SKM-1 (cell line): Measurements from ENCODE around the gene RAB7A.
A peak's percentile ranks its signal among the peaks of the same experiment; 100 is the strongest.

Source experiments
- DNase-seq: peaks from one replicate; lab custom pipeline; 2025; ENCODE audit not compliant: unreplicated experiment; lab: John Stamatoyannopoulos, UW

RAB7A gene

DNA sequence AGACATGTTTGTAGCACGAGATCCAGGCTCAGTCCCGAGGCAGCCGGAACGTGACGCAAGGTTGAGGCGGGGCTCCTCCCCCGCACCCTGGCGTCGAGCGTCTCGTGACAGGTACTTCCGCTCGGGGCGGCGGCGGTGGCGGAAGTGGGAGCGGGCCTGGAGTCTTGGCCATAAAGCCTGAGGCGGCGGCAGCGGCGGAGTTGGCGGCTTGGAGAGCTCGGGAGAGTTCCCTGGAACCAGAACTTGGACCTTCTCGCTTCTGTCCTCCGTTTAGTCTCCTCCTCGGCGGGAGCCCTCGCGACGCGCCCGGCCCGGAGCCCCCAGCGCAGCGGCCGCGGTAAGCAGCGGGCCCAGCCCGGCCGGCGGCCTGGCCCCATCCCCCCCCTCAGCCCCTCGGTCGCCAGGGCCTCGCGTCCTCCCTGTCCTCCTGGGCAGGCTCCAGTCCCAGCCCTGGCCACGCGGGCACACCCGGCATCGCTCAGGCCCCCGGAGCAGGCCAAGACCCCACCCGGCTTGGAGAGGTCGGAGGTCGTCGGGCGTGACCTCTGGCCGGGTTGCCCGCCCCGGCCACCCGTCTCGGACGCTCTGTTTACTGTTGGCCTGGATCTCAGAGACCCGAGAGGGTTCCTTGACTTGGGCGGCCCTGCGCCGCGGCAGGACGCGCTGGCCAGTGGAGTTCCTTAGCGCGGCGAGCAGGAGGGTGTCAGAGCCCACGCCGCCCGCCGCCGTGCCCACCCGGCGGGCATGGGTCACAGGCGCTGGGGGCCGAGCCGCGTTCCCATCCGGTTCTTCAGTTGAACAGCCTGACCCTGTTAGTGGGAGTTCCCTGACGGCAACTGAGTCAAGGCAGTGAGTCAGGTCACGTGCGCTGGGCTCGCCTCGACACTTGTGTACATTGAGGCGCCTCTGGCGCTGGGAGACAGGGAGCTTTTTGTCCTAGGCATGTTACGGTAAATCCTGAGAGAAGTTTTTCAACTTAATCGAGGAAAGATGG, at the start of gene RAB7A:
Gene RAB7A (plus strand): TSS at position 161 of the 994 bp plus-strand sequence. CDS start 69,185 bp downstream, outside the sequence.
- DNase-seq, result peak; percentile 90

DNA sequence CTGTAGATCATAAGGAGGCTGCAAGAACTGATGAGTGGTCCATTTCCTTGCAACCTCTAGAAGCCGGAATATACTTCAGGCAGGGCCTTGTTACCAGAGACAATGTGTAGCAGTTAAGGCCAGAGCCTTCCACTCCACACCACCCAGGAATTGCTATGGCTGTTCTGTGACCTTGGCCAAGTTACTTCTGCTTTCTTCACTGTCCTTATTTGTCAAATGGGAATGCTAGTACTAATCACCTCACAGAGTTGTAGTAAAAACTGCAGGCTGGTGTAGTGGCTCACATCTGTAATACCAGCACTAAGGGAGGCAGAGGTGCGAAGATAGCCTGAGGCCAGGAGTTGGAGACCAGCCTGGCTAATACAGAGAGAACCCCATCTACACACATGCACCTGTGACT, 46.6 kb upstream of the RAB7A start:
- no peak for DNase-seq

DNA sequence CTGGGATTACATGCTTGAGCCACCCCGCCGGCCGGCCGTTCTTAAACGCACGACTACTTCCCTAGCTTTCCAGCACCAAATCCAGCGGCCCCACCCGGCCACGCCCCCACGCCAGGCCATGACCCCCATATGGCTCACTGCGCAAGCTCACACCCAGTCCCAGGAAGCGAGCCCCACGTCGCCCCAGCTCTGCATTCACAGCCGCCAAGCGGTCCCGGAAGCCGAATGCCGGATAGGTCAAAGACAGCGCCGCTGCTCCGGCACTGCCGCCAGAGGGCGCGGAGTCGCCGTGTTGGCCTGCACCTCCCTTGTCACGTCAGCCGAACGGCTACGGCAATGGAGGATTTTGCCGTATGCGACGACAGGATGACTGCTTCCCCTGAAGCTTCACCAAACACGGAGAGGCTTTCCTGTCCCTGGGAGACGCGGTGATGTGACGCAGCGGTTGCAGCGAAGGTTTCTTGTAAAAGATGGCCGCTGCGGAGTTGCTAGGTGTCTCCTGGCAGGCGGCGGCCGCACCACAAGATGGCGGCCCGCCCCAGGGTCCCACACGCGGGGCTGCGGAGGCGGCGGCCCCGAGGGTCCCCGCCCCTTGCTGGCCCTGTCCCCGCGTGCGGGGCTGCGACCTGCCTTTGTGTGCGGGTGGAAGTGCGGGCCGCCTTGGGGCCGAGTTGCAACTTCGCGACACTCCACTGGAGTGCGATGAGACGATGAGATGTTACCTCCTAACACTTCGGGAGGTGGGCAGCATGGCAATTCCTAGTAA, 45.2 kb upstream of the RAB7A start:
- peak; percentile 94 for DNase-seq

DNA sequence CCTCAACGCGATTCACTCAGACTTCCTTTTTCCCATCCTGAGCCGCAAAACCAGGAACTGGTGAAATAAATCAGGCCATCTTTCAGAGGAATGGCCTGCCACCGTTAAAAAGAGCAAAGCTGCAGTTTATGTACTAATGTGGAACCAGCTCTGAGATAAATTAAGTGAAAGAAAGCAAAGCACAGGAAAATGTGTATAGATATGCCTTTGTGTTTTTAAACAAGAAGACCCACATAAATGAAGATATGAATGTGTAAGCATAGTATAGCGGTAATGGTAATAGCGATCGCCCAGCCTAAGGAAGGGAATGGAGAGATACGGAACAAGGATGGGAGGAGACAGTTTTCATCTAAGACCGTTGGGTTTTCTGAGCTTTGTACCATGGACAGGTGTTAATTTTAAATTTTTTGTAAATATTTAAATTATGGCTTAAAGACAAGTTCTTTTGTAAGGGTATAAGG, 44.6 kb upstream of the RAB7A start:
- DNase-seq, result no peak

DNA sequence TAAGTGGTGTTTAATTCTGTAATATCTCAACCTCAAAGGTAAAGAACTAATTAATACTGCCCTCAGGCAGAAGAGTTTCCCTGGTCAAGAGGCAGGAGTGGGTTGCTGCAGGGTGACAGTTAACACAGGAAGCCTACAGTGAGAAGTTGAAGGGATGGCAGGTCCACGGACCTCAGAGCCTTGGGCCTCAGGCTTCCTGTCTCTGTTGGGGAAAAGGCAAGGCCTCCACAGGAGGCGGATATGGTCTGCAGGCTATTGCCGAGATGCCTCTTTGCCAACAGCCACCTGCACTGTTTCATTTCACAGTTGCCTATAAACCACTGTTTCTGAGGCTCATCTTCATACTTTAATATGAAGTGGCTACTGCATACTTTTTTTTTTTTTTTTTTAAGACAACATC, 42.0 kb upstream of the RAB7A start:
- no peak for DNase-seq

DNA sequence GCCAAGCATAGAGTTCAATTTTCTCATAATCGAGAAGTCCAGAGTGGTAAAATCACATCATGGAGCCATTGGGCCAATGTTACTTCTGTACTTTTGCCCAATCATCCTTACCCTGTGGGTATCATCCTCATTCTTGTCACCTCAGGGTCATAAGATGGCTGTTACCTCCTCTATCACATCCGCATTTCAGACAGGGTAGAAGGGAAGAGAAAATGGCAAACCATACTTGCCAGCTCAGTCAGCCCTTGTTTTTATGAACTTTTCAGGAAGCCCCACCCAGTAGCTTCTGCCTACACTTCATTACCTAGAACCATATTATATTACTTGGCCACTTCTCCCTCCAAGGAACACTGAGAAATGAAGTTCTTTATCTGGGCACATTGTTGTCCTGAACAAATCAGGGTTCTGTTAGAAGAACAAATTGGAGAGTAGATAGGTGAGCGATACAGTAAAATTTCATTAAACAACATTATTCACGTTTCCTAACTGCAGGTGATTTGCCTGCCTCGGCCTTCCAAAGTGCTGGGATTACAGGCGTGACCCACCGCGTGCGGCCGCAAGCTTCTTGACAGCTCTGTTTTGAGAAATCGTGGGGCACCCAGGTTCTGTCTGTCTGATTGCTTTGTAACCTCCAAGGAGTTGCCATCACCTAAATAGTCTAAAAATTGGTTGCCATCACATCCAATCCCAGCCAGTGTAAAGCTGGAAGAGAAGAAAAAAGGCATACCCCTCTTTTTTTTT, 40.8 kb upstream of the RAB7A start:
- no peak for DNase-seq

DNA sequence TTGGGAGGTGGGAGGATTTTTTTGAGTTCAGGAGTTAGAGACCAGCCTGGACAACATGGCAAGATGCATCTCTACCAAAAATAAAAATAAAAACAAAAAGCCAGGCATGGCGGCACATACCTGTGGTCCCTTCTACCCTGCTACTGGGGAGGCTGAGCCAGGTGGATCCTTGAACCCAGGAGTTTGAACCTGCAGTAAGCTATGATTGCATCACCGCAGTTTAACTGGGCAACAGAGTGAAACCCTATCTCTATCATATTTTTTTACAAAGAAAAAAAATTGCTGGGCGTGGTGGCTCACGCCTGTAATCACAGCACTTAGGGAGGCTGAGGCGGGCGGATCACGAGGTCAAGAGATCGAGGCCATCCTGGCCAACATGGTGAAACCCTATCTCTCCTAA, 39.5 kb upstream of the RAB7A start:
- DNase-seq, result no peak

DNA sequence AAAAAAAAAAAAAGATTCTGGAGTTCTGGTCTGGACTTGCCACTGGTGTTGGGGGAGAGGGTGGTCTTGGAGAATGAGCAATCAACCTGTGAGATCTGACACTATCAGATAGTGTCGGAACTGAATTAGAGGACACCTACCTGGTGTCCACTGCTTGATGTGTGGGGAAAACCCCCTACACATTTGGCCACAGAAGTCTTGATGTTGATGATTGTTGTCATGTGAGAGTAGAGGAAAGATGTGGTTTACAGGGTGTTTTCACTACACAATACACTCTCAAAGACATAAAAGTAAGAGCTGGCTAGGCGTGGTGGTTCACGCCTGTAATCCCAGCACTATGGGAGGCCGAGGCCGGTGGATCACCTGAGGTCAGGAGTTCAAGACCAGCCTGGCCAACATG, 36.9 kb upstream of the RAB7A start:
- DNase-seq, result no peak

DNA sequence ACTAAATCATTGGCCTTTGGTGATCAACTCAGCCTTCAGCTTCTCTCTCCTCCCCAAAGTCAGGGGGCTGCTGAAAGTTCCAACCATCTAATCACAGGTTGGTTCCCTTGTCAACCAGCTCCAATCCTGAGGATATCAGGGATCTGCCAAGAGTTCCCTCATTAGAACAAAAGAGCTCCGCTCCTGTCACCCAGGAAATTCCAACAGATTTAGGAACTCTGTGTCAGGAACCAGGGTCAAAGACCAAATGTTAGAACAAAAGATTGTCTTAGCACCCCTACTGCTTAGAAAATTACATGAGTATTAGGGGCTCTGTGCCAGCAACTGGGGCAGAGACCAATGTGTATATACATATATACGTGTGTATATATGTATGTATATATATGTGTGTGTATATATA, 32.3 kb upstream of the RAB7A start:
- no peak for DNase-seq

DNA sequence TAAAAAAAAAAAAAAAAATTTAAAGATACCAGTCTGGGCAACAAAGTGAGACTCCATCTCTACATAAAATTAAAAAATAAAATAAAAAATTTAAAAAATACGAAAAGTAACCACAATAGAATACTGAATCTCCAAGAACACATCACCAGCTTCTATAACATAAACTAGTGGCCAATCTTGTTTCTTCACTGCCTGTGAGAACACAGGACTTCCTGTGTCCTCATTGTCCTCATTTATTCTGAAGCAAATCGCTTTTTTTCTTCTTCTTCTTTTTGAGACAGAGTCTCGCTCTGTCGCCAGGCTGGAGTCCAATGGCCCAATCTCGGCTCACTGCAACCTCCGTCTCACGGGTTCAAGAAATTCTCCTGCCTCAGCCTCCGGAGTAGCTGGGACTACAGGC, 28.6 kb upstream of the RAB7A start:
- no peak for DNase-seq

DNA sequence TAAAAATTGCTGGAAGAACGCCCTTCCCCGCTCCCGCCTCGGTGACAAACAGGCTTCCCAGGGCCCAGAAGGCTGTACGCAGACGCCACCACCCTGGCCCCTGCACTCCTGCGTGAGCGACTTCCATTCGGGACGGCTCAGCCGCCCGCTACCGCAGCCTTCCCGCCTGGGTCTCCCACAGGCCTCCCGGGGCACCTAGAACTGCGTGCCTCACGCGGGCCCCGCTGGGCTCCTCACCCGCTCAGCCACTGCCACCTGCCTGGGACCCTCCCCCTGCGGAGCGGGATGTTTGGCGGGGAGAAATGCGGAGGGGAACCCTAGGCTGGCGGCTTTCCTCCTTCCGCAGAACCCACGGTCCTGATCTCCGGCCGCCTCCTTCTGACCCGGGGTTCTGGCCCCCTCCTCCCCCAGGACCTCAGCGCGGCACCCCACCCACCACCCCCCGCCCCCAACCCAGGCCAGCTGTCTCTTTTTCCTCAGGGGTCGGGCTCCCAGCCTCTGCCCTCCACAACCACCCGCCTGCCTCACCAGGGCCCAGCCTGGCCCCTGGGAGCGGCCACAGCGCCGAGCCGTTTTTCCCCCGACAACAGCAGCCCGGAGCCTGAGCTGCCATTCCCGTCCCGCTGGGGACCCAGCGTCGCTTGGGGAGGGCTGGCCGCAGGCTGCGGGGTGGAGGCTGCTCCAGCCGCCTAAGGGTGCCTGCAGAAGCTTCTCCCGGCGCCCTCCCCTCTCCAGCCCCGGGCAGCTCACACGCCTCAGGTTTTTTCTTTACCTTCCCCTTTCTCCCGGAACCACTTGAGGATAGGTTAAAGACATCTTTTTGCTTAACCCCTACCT, 27.6 kb upstream of the RAB7A start:
- no peak for DNase-seq

DNA sequence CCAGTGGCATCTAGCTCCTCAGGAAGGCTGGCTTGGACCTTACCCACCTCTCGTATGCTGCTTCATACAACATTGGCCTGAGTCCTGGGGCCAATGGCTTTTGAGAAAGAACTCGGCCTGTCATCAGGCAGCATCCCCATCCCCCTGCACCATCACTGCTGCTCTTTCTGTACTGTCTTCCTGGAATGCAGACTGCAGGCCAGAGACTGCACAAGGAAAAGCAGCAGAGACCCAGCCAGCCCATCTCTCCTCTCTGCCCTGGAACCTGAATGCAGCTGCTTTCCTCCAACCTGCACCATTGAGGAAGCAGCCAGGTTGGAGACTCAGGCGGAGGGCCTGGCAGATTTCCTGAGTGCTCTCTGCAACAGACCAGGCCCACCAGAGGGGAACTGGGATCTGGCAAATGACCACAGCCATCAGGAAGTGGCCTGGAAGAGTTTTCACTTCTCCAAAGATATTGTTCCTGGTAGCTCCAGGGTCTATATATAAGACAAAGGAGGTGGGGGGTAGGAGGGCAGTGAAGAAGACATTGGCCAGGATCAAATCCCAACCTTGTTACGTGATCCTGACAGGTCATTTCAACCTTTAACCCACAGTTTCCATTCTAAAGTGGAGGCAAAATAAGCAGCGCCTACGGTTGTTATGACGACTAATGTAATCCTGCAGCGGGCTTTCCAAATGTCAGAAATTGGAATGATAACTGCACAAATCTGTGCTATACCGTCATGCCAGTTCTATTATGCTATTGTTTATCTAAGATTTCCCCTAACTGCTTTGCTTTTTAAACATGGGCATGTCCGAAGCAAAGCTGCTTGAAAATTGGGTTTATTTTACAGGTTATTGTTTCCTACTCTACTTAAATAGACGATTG, 24.4 kb upstream of the RAB7A start:
- no peak for DNase-seq

DNA sequence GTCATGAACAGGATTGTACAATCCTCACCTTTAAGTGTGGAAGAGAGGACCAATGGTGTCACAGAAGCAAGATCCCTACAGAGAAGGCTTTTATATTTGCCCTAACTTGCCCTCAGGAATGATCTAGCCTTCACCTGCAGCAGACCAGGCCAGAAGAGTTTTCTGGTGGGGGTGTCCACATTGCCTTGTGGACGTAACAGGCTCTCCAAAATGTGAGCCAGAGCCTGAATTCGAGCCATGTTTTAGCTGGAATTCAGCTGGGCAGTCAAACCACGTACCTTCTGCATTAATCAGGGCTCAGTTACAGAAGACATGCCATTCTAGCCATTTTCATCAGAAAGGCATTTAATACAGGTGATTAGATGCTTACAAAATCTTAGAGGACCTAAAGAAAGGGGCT, 23.6 kb upstream of the RAB7A start:
- no peak for DNase-seq

DNA sequence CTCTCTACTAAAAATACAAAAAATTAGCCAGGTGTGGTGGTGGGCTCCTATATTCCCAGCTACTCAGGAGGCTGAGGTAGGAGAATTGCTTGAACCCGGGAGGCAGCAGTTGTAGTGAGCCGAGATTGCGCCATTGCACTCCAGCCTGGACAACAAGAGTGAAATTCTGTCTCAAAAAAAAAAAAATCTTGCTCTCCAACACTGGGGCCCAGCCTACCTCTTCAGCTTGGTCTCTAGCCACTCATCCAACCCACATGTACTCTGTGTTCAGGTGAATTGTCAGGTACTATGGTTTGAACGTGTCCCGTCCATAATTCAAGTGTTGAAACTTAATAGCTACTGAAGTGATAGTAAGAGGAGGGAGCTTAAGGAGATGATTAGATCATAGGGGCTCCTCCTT, 22.4 kb upstream of the RAB7A start:
- DNase-seq, result no peak

DNA sequence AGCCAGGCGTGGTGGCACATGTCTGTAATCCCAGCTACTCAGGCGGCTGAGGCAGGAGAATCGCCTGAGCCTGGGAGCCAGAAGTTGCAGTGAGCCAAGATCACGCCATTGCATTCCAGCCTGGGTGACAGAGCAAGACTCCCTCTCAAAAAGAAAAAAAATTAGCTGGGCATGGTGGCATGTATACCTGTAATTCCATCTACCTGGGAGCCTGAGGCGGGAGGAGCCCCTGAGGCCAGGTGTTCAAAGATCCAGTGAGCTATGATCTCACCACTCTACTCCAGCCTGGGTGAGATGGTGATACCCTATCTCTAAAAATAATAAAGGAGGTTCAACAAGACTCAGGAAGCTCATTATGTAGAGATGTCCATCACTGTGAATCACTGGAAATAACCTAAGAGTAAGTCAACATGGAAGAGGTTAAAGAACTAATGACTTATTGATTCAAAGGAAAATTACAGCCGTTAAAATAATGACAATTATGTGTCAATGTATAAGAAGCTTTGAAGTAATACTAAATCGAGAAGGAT, 19.8 kb upstream of the RAB7A start:
- DNase-seq, result no peak

DNA sequence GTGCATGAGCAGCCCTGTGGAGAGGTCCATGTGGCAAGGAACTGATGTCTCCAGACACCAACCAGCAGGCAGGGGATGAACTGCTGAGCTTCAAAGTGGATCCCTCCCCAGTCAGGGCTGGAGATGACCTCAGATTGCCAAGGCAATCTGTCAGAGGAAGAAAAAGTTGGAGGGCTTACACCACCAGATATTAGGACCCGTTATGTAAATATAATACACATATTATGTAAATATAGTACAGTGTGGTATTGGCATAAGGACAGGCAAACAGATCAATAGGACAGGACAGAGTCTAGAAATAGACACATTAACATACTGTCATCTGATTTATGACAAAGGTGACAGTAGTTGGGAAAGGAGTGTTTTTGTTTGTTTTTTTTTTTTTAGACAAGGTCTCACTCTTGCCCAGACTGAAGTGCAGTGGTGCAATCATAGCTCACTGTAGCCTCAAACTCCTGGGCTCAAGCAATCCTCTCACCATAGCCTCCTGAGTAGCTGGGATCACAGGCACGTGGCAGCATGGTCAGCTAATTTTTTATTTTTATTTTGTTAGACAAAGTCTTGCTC, 18.0 kb upstream of the RAB7A start:
- no peak for DNase-seq

DNA sequence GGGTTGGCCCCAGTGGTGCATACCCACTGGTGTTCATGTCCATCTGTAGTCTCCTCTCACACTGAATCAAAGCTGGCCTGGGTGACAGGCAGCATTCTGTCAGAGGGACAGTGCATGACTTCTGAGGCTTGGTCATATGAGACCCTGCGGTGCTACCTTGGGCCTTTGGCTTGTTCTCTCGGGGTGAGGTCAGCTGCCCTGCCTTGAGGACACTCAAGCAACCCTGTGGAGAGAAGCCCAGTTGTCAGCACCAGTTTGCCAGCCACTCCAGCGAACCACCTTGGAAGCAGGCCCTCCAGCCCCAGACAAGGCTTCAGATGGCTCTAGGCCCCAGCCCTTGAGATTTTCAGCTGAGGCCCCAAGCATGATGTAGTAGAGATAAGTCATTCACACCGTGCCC, 16.9 kb upstream of the RAB7A start:
- DNase-seq, result no peak

DNA sequence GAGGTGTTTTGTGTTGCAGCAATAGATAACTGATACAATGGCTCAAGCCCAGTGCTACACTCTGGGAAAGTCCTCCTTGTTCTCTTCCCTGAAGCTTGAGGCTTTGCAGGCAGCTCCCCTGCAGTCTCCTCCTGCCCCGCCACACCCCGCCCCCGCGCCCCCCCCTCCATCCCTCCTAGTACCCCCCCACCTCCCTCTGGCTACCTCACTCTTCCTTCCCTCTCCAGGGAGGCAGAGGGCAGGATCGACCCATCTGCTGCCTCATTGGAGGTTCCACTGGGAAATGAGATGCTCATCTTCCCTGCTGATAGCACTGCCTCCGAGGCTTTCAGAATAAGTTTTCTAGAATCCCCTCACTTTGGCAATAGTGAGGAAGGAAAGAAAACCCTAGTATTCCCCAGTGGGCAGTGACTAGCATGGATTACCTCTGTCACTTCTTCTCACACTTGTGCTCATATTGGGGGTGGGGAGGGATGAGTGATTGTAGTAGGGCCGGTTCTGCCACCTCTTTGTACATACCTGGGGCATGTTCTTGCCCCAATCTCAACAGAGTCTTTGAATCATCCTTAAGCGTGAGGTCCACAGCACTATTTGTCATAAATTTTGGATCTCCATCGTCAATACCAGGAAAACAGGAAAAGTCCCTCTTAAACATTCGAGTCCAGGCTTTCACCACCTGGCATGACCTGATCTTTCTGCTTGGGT, 16.3 kb upstream of the RAB7A start:
- DNase-seq, result no peak
